Endodermal cell (in vitro differentiated cells): ENCODE results near the gene ITGB7. TPM values are rescaled to one million over a fixed set of nuclear protein-coding genes. Genes with fewer than 3 reads are reported as not detected.

Experiments used
- DNase-seq: peaks from one replicate; pipeline ENCODE4 v3.0.0-alpha.2; 2017
- H3K27ac ChIP-seq: 2 replicates; pipeline ENCODE4 v1.5.1; 2013; ENCODE audit warnings: mild to moderate bottlenecking, low read depth, low read length, moderate library complexity
- H3K27me3 ChIP-seq: 2 replicates; pipeline ENCODE4 v1.6.1; 2013; ENCODE audit warnings: mild to moderate bottlenecking, low read length, moderate library complexity; ENCODE audit not compliant: insufficient read depth, control insufficient read depth, poor library complexity, severe bottlenecking
- H3K36me3 ChIP-seq: 2 replicates; pipeline ENCODE4 v1.7.0; 2013; ENCODE audit warnings: mild to moderate bottlenecking, low read length, moderate library complexity; ENCODE audit not compliant: control insufficient read depth, insufficient read depth
- H3K4me1 ChIP-seq: one replicate; pipeline ENCODE4 v1.7.0; 2013; ENCODE audit warnings: low read length; ENCODE audit not compliant: control insufficient read depth, insufficient read depth
- H3K4me3 ChIP-seq: 2 replicates; pipeline ENCODE4 v1.5.1; 2013; ENCODE audit warnings: mild to moderate bottlenecking, low read length, moderate library complexity
- H3K9ac ChIP-seq: 2 replicates; pipeline ENCODE4 v1.6.1; 2013; ENCODE audit warnings: mild to moderate bottlenecking, low read length, moderate library complexity; ENCODE audit not compliant: poor library complexity, severe bottlenecking; ENCODE audit errors: extremely low read depth
- H3K9me3 ChIP-seq: 2 replicates; pipeline ENCODE4 v1.6.1; 2013; ENCODE audit warnings: mild to moderate bottlenecking, low read length, moderate library complexity; ENCODE audit not compliant: control insufficient read depth
- H3K27ac Mint-ChIP-seq: 2 replicates; pipeline ENCODE4 v1.8.0; 2020; ENCODE audit warnings: mixed read lengths
- H3K27me3 Mint-ChIP-seq: 2 replicates; pipeline ENCODE4 v1.8.0; 2021; ENCODE audit warnings: mild to moderate bottlenecking, mixed read lengths; ENCODE audit not compliant: insufficient read depth
- H3K36me3 Mint-ChIP-seq: 2 replicates; pipeline ENCODE4 v1.8.0; 2020; ENCODE audit warnings: low read depth, mixed read lengths
- H3K4me1 Mint-ChIP-seq: 2 replicates; pipeline ENCODE4 v1.8.0; 2020; ENCODE audit warnings: mixed read lengths
- H3K4me3 Mint-ChIP-seq: 2 replicates; pipeline ENCODE4 v1.8.0; 2020; ENCODE audit warnings: mild to moderate bottlenecking, moderate library complexity, mixed read lengths
- H3K9me3 Mint-ChIP-seq: 2 replicates; pipeline ENCODE4 v1.8.0; 2020; ENCODE audit warnings: mild to moderate bottlenecking, mixed read lengths
- CTCF ChIP-seq: fragments of 200-600 bp; sonication (generic); conservative IDR thresholded peaks from 2 replicates; pipeline ENCODE4 v1.5.0; 2021; ENCODE audit warnings: antibody characterized with exemption, mild to moderate bottlenecking
- whole genome bisulfite sequencing, 2 experiments: methylation state at CpG; one replicate each; pipeline versions ENCODE4 v1.1.5 to v1.1.7; 2013; ENCODE audit warnings: missing lambda C conversion rate in 2 of 2, mixed read lengths in 1 of 2; ENCODE audit not compliant: insufficient coverage in 1 of 2, insufficient read length in 1 of 2; 5-methylcytosine and 5-hydroxymethylcytosine counted together
- total RNA-seq, 2 donors: library from RNA; stranded (reverse); fragmentation: NEBNext Ultra II Directional in 1 of 2; extraction: Animal tissue kit (Norgen Biotek cat#: 25700) in 1 of 2; gene quantifications; 2 replicates in 1 of 2; 3 replicates in 1 of 2; pipeline ENCODE4 v1.2.1, GENCODE V29; 2021

ITGB7 gene
- total RNA-seq, 2 donors from 2014 or later, result 1.4 TPM

DNA sequence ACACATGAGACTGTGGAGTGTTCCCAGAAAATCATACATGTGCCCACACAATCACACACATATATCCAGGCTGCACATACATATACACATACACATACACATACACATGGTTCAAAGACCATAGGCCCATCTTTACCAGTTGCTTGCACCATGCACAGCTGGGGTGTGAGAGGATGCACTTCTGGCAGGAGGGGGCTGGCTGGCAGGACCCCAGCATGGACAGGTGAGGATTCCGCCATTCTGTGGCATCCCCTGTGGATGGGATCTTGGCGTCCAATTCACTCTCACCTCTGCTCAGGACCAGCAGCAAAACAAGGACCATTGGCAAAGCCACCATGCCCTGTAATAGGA, 7.0 kb downstream of the ITGB7 start:
- H3K9me3 ChIP-seq, result no peaks in the 10 kb centered on the region
- no peak overlapping the region for H3K4me3 ChIP-seq
- Mint-ChIP-seq H3K4me1 (no peaks in the 10 kb centered on the region), H3K36me3 (no peaks in the 10 kb centered on the region), H3K4me3 (no peak overlapping the region), H3K27ac (no peak overlapping the region), H3K9me3 (no peaks in the 10 kb centered on the region), H3K27me3 (peaks cover 80% of the 10 kb centered on the region)
- no peak for TF ChIP-seq CTCF
- H3K4me1 ChIP-seq, result no peaks in the 10 kb centered on the region
- H3K27me3 ChIP-seq, result peaks cover 33% of the 10 kb centered on the region
- H3K36me3 ChIP-seq, result no peaks in the 10 kb centered on the region
- H3K9ac ChIP-seq, result no peak overlapping the region
- WGBS, 2 experiments, result 93 to 100% methylated on average over 1 to 2 of the region's 2 CpGs
- DNase-seq, result no peak
- no peak overlapping the region for H3K27ac ChIP-seq

GRCh38 chr12:53199700-53200099, 7.4 kb downstream of the ITGB7 start:
- 86 to 93% methylated on average over 3 of the region's 3 CpGs for WGBS, 2 experiments
- Histone ChIP-seq H3K36me3 (no peaks in the 10 kb centered on the region), H3K4me1 (no peaks in the 10 kb centered on the region), H3K27me3 (peaks cover 37% of the 10 kb centered on the region), H3K27ac (no peak overlapping the region), H3K9ac (no peak overlapping the region), H3K4me3 (no peak overlapping the region), H3K9me3 (no peaks in the 10 kb centered on the region)
- no peak for TF ChIP-seq CTCF
- Mint-ChIP-seq H3K9me3 (no peaks in the 10 kb centered on the region), H3K4me3 (no peak overlapping the region), H3K36me3 (no peaks in the 10 kb centered on the region), H3K27ac (no peak overlapping the region), H3K27me3 (peaks cover 83% of the 10 kb centered on the region), H3K4me1 (no peaks in the 10 kb centered on the region)
- DNase-seq, result no peak

DNA sequence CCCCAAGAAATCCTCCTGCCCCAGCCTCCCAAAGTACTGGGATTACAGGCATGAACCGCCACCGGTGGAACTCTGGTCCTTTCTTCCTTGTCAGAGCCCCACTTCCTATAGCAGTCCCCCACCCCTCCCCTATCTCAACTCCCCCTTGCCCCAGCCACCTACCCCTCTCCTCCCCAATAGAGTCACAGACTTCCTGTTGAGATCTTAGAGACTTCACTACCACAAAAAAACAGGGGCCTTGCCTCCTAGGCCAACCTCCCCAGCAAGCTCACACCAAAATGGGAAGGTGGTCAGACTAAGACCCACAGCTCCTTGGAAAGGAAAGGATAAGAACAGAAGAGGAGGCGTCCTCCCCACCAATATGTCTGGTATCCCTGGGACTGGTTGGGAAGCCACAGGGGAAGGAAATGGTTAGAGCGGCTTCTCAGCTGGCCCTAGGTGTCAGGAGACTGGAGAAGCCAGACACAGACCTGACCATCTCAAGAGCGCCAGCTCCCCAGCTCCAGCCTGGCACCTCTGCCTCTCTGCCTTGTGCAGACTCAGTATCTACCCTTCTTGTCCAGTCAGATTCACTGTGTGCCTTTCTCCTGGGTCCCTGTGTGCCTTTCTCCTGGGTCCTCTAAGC, 8.5 kb downstream of the ITGB7 start:
- 93 to 96% methylated on average over 3 to 5 of the region's 5 CpGs for WGBS, 2 experiments
- no peak overlapping the region for H3K9ac ChIP-seq
- no peak for DNase-seq
- no peaks in the 10 kb centered on the region for H3K4me1 ChIP-seq
- no peak for TF ChIP-seq CTCF
- peaks cover 38% of the 10 kb centered on the region for H3K27me3 ChIP-seq
- H3K27me3 Mint-ChIP-seq, result peaks cover 87% of the 10 kb centered on the region
- no peak overlapping the region for H3K4me3 Mint-ChIP-seq
- H3K4me3 ChIP-seq, result no peak overlapping the region
- H3K9me3 Mint-ChIP-seq, result no peaks in the 10 kb centered on the region
- no peaks in the 10 kb centered on the region for H3K4me1 Mint-ChIP-seq
- no peaks in the 10 kb centered on the region for H3K36me3 ChIP-seq
- H3K9me3 ChIP-seq, result no peaks in the 10 kb centered on the region
- H3K27ac ChIP-seq, result no peak overlapping the region
- no peak overlapping the region for H3K27ac Mint-ChIP-seq
- no peaks in the 10 kb centered on the region for H3K36me3 Mint-ChIP-seq
